T47D (cell line): ENCODE measurements around the gene FUT8.

ENCODE experiments used
- DNase-seq, 2 experiments: peaks; one replicate each; pipeline versions ENCODE4 v3.0.0 to v3.0.0-alpha.2; 2011 to 2012; ENCODE audit warnings: low read depth in 1 of 2, low spot score in 1 of 2
- JUND ChIP-seq: IDR thresholded peaks from 2 replicates; pipeline ENCODE4 v1.6.1; 2012; ENCODE audit warnings: low read depth
- in situ Hi-C: cut with HindIII; loops from 2 replicates; pipeline ENCODE4 v1.10.0; 2016; ENCODE audit warnings: low sequenced_read_pairs, low pct_unique_long_range_greater_than_20kb

FUT8 gene

DNA sequence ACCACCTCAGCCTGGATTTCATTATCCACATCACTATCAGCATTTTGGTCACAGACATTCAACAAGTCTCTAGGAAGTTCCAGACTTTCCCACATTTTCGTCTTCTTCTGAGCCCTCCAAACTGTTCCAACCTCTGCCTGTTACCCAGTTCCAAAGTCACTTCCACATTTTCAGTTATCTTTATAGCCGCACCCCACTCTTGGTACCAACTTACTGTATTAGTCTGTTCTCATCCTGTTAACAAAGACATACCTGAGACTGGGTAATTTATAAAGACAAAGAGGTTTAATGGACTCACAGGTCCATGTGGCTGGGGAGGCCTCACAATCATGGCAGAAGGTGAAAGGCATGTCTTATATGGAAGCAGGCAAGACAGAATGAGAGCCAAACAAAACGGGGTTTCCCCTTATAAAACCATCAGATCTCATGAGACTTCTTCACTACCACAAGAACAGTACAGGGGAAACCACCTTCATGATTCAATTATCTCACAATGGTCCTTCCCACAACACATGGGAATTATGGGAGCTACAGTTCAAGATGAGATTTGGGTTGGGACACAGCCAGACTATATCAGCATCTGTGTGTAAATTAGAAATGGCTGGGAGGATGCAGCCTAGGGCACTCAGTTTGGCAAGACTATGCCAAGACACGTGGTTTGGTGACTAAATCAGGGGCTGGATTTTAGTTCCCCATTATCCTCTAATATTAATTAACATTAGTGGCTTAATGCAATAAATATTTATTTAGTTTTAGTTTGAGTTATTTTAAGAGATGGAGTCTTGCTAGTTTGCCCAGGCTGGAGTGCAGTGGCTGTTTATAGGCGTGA lies 16.2 kb upstream of the FUT8 start:
- TF ChIP-seq JUND: no peak
- in situ Hi-C loops: no loop called here
- no peak for DNase-seq

DNA sequence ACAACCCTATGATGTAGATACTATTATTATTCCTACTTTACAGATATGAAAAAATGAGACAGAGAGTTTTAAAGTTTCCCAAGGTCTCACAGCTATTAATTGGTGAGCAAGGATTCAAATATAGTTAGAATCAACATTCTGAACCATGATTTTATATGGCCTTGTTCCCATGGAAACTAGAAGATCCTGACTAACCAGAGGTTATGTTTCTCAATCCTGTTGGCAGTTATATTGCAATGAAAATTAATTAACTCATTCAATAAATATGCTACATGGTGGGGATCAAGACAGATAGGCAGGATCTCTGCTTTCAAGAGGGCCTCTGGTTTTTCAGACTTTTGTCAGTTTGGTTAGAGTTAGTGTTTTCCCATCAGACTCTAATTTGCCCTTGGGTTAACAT lies 9.3 kb upstream of the FUT8 start:
- in situ Hi-C loops: no loop called here
- no peak for TF ChIP-seq JUND

DNA sequence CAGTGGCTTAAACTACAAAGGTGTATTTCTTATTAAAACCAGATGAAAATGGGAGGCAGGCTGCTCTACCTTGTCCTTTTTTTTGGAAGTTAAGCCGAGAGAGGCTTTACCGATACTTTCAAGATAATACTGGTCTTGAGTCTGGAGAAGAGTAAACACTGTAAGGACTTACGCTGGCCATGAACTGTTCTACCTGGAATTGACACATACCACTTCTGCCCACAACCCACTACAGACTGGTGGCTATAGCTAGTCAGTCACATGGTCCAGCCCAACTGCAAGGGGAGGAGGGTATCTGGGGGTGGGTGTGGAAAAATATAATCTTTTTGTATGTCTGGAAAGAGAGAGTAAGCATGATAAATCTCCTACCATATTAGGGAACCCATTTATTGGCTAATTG lies 4.4 kb upstream of the FUT8 start:
- TF ChIP-seq JUND: no peak
- no peak for DNase-seq
- in situ Hi-C loops: no loop called here

More for the DNA sequence above, 9.3 kb upstream of the FUT8 start:
- DNase-seq: no peak

DNA sequence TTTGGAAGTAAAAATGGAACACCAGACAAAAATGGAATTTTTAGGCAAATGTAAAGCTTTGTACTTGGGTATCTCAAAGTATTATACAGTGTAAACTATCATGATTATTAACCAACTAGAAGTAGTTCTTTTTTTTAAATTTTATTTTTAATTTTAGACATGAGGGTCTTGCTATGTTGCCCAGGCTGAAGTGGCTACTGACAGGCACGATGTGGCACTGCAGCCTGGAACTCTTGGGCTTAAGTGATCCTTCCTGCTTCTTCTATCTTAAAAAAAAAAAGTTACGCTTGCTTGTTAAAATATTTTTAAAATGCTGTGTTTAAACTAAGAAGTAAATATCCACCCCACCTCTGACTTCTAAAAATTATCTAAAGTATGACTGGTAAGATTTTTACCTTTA lies 1.9 kb upstream of the FUT8 start:
- in situ Hi-C loops: no loop called here
- no peak for DNase-seq
- no peak for TF ChIP-seq JUND

DNA sequence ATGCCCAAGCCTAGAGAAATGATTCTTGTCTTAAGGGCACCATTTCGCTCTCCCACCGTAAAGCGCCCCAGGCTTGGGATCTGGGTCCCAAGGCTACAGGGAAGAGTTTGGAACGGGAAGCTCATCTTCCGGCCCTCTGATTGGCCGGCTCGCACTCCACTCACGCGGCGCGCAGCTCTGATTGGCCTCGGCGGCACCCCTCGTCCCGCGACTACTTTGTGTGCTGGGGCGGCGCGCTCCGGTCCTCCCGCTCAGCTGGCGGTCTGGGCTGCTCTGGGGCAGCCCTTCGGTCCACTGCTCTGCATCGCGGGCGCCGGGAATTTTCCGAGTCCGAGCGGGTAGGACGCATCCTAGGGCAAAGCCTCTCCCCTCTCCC lies 886 bp upstream of the FUT8 start:
- in situ Hi-C loops: no loop called here
- DNase-seq: peak; percentile 91 to 95
- no peak for TF ChIP-seq JUND

DNA sequence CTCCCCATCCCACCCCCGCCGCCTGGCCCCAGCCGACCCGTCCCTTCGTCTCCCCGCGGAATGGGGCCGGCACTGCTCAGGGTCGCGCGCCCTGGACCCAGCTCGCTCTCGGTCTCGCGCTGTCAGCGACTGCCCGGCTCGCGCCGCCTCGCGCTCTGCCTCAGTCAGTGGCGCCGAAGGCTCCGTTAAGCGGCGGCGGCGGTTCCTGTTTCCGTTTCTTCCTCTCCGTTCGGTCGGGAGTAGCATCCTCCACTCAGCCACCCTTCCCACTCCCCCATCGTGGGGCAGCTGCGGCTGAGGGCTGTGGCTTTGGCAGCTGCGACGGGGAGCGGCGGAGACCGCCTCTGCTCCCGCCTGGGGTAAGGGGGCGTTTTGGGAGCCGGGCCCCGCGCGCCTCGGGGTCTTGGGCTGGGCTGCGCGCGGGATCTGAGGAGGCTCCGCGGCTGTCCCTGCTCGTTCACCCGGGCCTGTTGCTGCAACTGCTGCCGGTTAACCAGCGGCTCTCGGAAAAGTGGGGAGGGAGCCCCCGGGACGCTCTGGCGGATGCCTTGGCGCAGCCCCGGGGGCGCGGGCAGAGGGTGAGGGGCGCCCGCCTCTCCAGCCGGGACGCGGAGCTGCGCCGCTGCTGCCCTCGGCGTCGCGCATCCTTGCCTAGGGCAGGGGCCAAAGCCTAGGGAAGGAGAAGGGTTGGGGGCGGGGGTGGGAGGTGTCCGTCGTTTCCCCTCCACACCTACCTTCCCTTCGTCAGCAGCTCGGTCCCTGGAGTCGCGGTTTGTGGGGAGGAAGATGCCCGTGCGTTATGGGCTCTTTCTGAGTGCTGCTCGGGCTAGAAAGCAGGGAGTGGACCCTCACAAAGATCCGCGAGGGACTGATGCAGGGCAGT lies 567 bp downstream of the FUT8 start:
- no peak for TF ChIP-seq JUND
- in situ Hi-C loops: no loop called here

DNA sequence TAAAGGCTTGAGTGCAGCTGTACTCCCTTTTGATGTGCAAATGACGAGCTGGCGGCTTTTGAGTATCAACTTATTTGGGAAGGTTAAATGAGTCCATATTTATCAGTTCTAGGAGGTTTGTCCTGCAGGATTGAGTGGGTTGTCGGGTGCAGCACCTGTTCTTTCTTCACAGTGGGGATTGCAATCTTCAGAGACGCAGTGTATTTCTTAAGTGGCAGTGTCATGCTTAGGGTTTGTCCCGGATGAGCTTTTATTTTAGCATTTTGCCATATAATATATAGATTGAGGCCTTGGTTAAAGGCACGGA lies 1.2 kb downstream of the FUT8 start:
- no peak for DNase-seq
- no peak for TF ChIP-seq JUND
- in situ Hi-C loops: no loop called here

More for the DNA sequence above, 567 bp downstream of the FUT8 start:
- peak; percentile 46 to 80 for DNase-seq

DNA sequence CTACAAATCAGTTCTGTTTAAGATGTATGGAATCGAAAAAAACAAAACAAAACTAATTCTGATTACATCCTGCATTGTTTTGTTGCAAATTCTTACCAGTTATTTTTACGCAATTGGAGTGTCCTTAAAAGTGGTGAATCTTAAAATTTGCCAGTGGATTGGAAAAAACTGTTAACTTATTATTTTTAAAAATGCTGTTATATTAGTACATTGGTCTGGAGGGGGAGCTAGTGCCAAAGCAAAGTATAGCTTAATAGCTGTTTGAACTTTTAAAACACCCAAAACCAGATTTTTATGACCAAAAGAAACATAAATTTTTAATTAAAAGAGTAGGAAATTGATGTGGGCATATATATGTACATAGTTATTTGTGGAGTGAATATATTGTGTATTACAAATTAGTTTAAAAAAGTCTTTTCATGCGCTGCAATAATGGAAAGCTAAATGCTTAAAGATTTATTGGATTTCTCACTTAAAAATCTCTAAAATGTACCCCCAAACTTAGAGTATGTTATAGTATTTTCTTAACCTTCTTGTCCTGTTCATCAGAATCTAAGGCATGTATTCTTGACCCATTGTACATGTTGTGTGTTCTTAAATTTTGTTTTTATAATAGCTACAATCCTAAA lies 2.5 kb downstream of the FUT8 start:
- in situ Hi-C loops: no loop called here
- no peak for TF ChIP-seq JUND
- DNase-seq: peak in 1 of 2 experiments; percentile 46

DNA sequence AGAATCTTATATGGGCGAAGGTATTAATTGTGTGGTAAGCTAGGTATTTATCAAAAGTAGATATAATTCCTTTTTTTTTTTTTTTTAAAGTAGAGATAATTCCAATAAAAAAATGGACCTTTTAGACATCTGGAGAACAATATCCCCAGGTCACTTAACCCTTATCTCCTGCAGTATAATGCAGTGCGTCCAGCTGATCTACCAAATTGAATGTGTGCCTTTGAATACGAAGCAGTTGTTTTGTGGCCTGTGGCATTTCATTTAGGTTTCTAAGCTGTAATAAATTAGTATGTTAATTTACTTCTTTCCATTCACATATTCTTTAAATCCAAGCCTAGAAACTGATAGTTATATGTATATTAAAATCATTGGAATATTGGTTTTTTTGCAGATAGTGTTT lies 3.1 kb downstream of the FUT8 start:
- in situ Hi-C loops: no loop called here
- TF ChIP-seq JUND: no peak
- no peak for DNase-seq

DNA sequence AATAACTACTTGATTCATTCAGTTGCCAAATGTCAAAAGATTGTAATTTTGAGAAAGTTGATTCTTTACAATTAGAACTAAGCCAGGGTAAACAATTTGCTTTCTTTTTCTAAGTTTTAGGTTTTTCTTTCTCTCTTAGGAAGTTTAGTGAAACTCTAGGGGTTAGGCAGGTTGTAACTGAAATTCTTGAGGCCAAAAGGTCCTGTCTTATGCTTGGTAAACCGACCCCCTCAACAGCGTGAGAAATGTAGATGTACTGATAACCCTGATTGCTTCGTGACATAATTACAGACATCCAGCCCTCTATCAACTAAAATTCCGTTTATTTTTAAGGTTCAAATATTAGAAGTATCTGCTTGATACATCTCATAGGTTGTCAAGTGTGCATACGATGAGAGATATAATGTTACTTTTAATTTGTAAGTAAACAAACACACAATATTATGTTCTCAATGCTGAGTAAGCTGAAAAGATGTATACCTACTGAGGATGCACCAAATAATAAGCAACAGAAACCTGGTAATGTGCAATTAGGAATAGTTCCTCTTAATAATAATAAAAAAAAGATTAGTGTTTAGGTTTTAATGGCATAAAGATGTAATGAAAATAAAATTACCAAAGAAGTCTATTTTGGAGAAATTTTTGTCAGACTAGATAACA lies 7.2 kb downstream of the FUT8 start:
- no peak for DNase-seq

DNA sequence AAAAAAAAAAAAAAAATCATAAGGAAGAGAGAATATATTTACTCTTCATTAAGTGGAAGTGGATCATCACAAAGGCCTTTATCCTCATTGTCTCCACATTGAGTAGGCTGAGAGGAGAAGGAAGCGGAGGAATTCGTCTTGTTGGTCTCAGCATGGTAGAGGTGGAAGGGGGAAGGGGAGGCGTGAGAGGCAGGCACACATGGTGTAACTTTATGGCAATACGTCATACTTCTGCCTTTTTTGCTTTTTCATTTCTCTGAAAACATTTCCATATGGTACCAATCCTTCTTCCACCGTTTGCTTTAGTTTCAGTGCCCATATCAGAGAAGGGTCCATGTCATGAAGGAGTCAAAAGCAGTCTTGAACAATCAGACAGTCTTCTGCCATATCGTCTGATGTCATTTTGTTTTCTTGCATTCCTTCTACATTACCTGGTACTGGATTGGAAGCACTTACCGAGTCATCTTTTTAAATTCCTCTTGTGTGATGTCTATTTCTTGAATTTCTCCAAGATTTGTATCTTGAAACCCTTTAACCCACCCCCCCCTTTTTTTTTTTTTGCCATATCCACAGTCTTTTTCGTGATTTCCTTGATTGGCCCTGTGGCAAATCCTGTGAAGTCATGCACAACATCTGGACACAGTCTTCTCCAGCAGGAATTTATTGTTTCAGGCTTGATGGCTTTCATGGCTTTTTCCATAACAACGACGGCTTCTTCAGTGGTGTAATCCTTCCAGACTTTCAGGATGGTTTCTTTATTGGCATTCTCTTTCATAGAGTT lies 8.9 kb downstream of the FUT8 start:
- TF ChIP-seq JUND: no peak
- DNase-seq: no peak
- in situ Hi-C loops: no loop called here

More for the DNA sequence above, 7.2 kb downstream of the FUT8 start:
- in situ Hi-C loops: no loop called here
- TF ChIP-seq JUND: no peak

DNA sequence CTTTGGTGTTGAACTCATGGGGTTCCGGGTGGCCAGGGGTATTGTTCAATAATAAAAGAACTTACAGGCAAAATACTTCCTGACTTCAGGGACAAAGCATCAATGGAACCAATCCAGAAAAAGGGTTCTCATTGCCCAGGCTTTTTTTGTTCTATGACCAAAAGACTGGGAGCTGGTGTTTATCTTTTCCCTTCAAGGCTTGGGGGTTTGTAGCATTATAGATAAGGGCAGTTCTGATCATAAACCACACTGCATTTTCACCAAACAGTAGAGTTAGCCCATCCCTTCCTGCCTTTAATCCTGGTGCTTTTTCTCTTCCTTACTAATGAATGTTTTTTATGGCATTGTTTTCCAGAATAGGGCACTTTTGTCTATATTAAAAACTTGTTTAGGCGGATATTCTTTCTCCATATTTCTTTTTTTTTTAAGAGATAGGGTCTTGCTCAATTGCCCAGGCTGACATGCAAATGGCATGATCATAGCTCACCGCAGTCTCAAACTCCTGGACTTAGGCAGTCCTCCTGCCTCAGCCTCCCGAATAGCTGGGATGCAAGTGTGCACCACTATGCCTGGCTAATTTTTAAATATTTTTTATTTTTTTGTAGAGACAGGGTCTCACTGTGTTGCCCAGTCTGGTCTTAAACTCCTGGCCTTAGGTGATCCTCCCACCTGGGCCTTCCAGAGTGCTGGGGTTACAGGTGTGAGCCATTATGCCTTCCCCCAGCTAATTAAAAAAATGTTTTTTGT lies 9.7 kb downstream of the FUT8 start:
- in situ Hi-C loops: no loop called here
- no peak for TF ChIP-seq JUND
- DNase-seq: no peak
